Sigmoid colon (tissue), 7 donors: ENCODE measurements around the gene OR5C1. TPM values are rescaled to one million over a fixed set of nuclear protein-coding genes. Genes with fewer than 3 reads are reported as not detected.

Source experiments
- DNase-seq: peaks from one replicate; pipeline ENCODE4 v3.0.0-alpha.2; 2019
- H3K27ac ChIP-seq, 4 donors: fragments of 200-600 bp; sonication (generic); one replicate each; pipeline ENCODE4 v1.5.1; 2016 to 2019; ENCODE audit warnings: mild to moderate bottlenecking in 1 of 4
- H3K27me3 ChIP-seq, 3 donors: fragments of 200-600 bp; sonication (generic); one replicate each; pipeline ENCODE4 v1.5.1; 2019; ENCODE audit warnings: mild to moderate bottlenecking in 1 of 3
- H3K36me3 ChIP-seq, 4 donors: fragments of 200-600 bp; sonication (generic); one replicate each; pipeline ENCODE4 v1.5.1; 2016 to 2019
- H3K4me1 ChIP-seq, 4 donors: fragments of 200-600 bp; sonication (generic); one replicate each; pipeline ENCODE4 v1.5.1; 2017 to 2019
- H3K4me3 ChIP-seq, 4 donors: fragments of 200-600 bp; sonication (generic); one replicate each; pipeline ENCODE4 v1.5.1; 2017 to 2019; ENCODE audit warnings: mild to moderate bottlenecking in 2 of 4, moderate library complexity in 1 of 4
- H3K9me3 ChIP-seq, 4 donors: fragments of 200-600 bp in 3 of 4; sonication (generic) in 3 of 4; one replicate each; pipeline versions ENCODE4 v1.5.1 to v1.6.1; 2013 to 2019
- CTCF ChIP-seq, 4 experiments: fragments of 450-650 bp in 3 of 4; fragments of 200-600 bp in 1 of 4; IDR thresholded peaks; one replicate each; pipeline ENCODE4 v1.5.1; 2016 to 2019; ENCODE audit warnings: antibody characterized with exemption in 4 of 4, mild to moderate bottlenecking in 3 of 4, moderate library complexity in 2 of 4
- EP300 ChIP-seq, 4 donors: sonication (generic); formaldehyde crosslinking; IDR thresholded peaks; one replicate each; pipeline ENCODE4 v1.6.1; 2017; ENCODE audit warnings: antibody characterized with exemption in 4 of 4
- POLR2A ChIP-seq, 2 donors: fragments of 450-650 bp; IDR thresholded peaks; one replicate each; pipeline ENCODE4 v1.6.1; 2016; ENCODE audit warnings: antibody characterized with exemption in 2 of 2, mild to moderate bottlenecking in 2 of 2, moderate library complexity in 2 of 2
- POLR2AphosphoS5 ChIP-seq, 4 donors: sonication (generic); formaldehyde crosslinking; IDR thresholded peaks; one replicate each; pipeline ENCODE4 v1.6.1; 2017; ENCODE audit warnings: antibody characterized with exemption in 4 of 4
- WGBS, 2 donors: extraction: QIAGEN DNeasy Blood & Tissue Kit; methylation state at CpG; one replicate each; pipeline ENCODE4 v1.1.7; 2013; 5-methylcytosine and 5-hydroxymethylcytosine counted together
- intact Hi-C: fragments of 100-400 bp; cut with DNase I; formaldehyde crosslinking; loops from one replicate; pipeline ENCODE4 v1.15.1; 2023
- polyA plus RNA-seq, 3 donors: library from polyadenylated mRNA; stranded (reverse); fragments of 200-250 nt; gene quantifications; one replicate each; pipeline ENCODE4 v1.2.3, GENCODE V29; 2013
- total RNA-seq, 4 donors: library from RNA; depleted of rRNA; stranded (reverse); fragments of >200 nt; gene quantifications; one replicate each; pipeline ENCODE4 v1.1.0, GENCODE V29; 2016
- donor health status: healthy with polysubstance abuse.
- donor health status: Bipolar disorder and iron deficiency.
- donor health status: healthy.

Gene OR5C1
- total and polyA plus RNA-seq, 7 donors = not detected

- TF ChIP-seq CTCF (IDR thresholded peaks at IDR 0.05) = no peak
- no peak for TF ChIP-seq EP300 (IDR thresholded peaks at IDR 0.05)
- TF ChIP-seq POLR2A (IDR thresholded peaks at IDR 0.05) = no peak
- TF ChIP-seq POLR2AphosphoS5 (IDR thresholded peaks at IDR 0.05) = no peak
- DNase-seq = no peak
- intact Hi-C loops = no loop called here
- no peak overlapping the region for H3K4me3 ChIP-seq
- WGBS, 2 donors = 85 to 88% methylated on average over 4 of the region's 4 CpGs
- H3K27me3 ChIP-seq = no peaks in the 10 kb centered on the region
- H3K9me3 ChIP-seq = no peaks in the 10 kb centered on the region
- H3K27ac ChIP-seq = no peak overlapping the region
- H3K4me1 ChIP-seq = no peaks in the 10 kb centered on the region
- no peaks in the 10 kb centered on the region for H3K36me3 ChIP-seq
These were observed 2.4 kb upstream of the OR5C1 start for GRCh38 chr9:122786338-122786737.

- H3K4me3 ChIP-seq = no peak overlapping the region
- DNase-seq = no peak
- H3K9me3 ChIP-seq = no peaks in the 10 kb centered on the region
- 94 to 96% methylated on average over 28 of the region's 28 CpGs for WGBS, 2 donors
- TF ChIP-seq CTCF (IDR thresholded peaks at IDR 0.05) (no peak), POLR2A (IDR thresholded peaks at IDR 0.05) (no peak), POLR2AphosphoS5 (IDR thresholded peaks at IDR 0.05) (no peak), EP300 (IDR thresholded peaks at IDR 0.05) (no peak)
- no peaks in the 10 kb centered on the region for H3K4me1 ChIP-seq
- H3K27ac ChIP-seq = no peak overlapping the region
- H3K27me3 ChIP-seq = no peaks in the 10 kb centered on the region
- intact Hi-C loops = no loop called here
- H3K36me3 ChIP-seq = no peaks in the 10 kb centered on the region
These were observed 718 bp downstream of the OR5C1 start for GRCh38 chr9:122789256-122790046.

GRCh38 chr9:122791872-122792669 is 3.3 kb downstream of the OR5C1 start:
- H3K4me3 ChIP-seq = no peak overlapping the region
- H3K36me3 ChIP-seq = no peaks in the 10 kb centered on the region
- H3K9me3 ChIP-seq = no peaks in the 10 kb centered on the region
- H3K27me3 ChIP-seq = no peaks in the 10 kb centered on the region
- intact Hi-C loops = no loop called here
- 86 to 92% methylated on average over 5 of the region's 5 CpGs for WGBS, 2 donors
- no peak for DNase-seq
- H3K4me1 ChIP-seq = no peaks in the 10 kb centered on the region
- H3K27ac ChIP-seq = no peak overlapping the region
- TF ChIP-seq POLR2AphosphoS5 (IDR thresholded peaks at IDR 0.05) (no peak), POLR2A (IDR thresholded peaks at IDR 0.05) (no peak), CTCF (IDR thresholded peaks at IDR 0.05) (no peak), EP300 (IDR thresholded peaks at IDR 0.05) (no peak)

GRCh38 chr9:122797316-122798063 is 8.8 kb downstream of the OR5C1 start:
- Histone ChIP-seq H3K4me3 (no peak overlapping the region), H3K4me1 (no peaks in the 10 kb centered on the region), H3K36me3 (no peaks in the 10 kb centered on the region), H3K27ac (no peak overlapping the region), H3K9me3 (no peaks in the 10 kb centered on the region), H3K27me3 (no peaks in the 10 kb centered on the region)
- DNase-seq = no peak
- intact Hi-C loops = no loop called here
- 80 to 88% methylated on average over 6 of the region's 6 CpGs for WGBS, 2 donors
- TF ChIP-seq EP300 (IDR thresholded peaks at IDR 0.05) (no peak), POLR2AphosphoS5 (IDR thresholded peaks at IDR 0.05) (no peak), POLR2A (IDR thresholded peaks at IDR 0.05) (no peak), CTCF (IDR thresholded peaks at IDR 0.05) (no peak)
